ENCODE measurements around the gene NNMT. TPM values are rescaled to one million over a fixed set of nuclear protein-coding genes. Genes with fewer than 3 reads are reported as not detected.
"Not testable (repeated sequence)": the region's sequence is repeated elsewhere in the genome, so short reads cannot be mapped to it uniquely, and the experiment has no call there.

NNMT gene
- total RNA-seq, 1 experiment from 2014 or later: 3.6 TPM

DNA sequence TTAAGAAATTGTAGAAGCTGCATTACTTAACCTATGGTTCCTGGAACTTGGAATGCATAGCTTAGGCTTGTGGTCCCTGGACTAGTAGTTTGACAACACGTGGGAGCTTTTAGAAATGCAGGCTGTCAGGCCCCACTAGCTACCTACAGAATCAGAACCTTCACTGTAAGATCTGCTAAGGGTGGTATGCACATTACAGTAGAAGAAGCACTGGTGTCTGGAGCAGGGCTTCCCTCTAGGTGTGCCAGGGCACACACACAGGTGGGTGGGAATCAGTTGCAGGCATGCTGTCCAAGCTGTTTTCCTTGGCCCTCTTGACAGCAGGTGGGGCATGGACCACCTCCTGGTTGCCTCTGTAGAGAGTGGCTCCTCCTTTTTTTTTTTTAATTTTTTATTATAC, 8.8 kb downstream of the NNMT start:
- DNase-seq (ENCODE audit: extremely low read depth, low read depth): no peak

DNA sequence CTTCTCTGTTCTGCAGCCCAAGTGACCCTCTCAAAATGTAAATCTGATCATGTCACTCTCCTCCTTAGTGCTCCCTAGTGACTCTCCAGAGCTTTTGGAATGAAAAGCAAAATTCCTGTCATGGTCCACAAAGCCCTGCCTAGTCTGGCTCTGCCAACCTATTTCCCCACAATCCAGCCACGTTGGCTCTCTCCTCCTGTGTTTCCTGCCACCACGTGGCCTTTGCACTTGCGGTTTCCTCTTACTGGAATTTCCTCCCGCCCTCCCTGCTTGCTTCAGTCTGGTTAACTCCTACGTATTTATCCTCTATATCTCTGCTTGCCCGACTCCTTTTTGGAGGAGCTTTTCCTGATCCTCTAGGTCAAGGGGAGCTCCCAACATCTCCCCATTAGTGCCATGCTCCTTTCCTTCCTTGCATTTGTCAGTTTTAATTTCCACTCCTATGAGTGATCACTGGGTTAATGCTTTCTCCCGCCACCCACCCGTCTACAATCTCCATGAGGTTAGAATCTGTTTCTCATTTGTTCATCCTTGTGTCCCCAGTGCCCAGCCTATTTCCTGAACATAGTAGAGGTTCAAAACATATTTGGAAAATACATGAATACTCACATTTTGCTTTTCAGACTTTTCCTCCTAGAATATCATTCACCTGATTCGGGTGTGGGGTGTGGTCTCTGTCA, 11.5 kb downstream of the NNMT start:
- no peak for DNase-seq (ENCODE audit: extremely low read depth, low read depth)

DNA sequence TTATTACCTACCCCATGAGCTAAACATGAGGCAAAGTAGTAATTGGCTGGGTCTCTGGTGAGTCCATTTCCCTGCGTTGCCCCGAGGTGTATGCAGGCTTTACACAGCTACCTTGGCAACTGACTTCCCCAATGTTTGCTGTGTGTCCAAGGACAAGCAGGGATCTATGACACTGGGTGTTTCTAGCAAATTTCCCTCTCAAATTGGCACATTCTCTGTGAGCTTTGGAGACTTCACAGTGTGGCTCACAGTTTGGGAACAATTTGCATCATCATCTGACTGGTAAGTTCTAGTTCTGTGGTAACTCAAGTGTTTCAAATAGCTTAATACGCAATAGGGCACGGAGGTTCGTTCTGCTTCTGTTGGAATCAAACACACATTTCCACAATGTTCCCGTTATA, 12.5 kb downstream of the NNMT start:
- DNase-seq (ENCODE audit: extremely low read depth, low read depth): no peak

DNA sequence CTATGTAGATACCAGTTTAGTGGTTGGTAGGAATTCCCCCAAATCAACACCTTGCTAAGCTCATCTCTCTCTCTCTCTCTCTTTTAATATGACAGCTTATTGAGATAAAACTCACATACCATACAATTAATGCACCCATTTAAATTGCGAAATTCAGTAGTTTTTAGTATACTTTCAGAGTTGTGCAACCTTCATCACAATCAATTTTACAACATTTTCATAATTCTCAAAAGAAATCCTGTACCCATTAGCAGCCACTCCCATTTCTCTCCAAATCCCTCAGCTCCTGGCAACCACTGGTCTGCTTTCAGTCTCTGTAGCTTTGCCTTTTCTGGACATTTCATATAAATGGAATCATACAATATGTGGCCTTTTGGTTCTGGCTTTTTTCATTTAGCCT, 13.3 kb downstream of the NNMT start:
- no peak for DNase-seq (ENCODE audit: extremely low read depth, low read depth)

DNA sequence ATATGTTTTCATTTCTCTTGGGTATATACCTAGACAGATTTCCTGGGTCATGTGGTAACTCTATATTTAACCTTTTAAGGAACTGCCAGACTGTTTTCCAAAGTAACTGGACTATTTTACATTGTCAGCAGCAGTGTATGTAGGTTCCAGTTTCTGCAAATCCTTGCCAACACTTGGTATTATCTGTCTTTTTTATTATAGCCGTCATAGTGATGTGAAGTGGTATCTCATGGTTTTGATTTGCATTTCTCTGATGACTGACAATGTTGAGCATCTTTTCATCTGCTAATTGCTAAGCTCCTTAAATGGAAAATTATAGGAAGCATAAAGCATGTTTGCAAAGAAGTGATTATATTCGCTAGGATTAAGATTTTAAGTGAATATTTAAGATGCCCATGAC, 13.9 kb downstream of the NNMT start:
- DNase-seq (ENCODE audit: extremely low read depth, low read depth): no peak

DNA sequence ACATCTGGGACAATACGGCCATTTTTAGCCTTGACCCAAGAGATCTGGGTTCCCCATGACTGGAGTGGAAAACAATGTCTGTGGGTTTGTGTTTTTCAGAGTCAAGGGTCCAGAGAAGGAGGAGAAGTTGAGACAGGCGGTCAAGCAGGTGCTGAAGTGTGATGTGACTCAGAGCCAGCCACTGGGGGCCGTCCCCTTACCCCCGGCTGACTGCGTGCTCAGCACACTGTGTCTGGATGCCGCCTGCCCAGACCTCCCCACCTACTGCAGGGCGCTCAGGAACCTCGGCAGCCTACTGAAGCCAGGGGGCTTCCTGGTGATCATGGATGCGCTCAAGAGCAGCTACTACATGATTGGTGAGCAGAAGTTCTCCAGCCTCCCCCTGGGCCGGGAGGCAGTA, 15.7 kb downstream of the NNMT start:
- no peak for DNase-seq (ENCODE audit: extremely low read depth, low read depth)

DNA sequence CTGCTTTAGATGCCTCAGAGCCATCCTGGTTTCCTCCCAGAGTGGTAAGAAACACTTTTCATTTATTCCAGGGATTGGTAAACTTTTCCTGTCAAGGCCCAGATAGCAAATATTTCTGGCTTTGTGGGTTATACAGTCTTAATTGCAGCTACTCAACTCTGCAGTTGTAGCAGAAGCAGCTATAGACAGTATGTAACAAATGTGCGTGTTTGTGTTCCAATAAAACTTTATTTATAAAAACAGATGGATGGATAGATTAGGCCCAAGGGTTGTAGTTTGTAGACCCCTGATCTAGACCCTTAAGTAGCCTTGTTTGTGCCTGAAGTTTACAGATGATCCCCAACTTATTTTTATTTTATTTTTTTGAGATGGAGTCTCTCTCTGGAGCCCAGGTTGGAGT, 17.9 kb downstream of the NNMT start:
- no peak for DNase-seq (ENCODE audit: extremely low read depth, low read depth)

DNA sequence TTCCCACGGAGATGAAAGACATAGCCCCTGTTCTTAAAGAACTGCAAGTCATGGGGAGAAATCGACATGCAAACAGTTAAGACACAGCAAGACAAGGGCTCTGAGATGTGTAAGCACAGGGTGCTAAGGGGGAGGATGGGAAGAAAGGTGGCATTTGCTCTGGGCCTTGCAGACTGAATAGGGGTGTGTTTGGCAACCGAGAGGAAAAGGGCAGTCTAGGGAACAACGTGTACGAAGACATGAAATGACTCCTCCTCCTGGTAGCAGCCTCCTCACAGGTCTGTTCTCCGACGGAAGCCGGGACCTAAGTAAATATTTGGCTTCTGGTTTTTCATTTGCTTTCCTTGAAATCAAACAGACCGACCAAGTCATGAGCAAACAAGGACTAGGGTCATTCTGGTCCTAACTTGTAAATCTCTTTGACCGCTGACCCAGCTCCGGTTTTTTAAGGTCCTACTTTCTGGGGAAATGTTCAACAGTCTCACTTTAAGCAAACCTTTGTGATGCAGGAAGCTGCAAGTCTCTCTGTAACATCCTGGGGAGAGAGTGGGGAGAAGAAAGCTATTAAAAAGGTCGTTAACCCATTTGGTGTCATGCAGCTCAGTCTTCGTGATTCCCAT, 19.7 kb downstream of the NNMT start:
- DNase-seq (ENCODE audit: extremely low read depth, low read depth): no peak

DNA sequence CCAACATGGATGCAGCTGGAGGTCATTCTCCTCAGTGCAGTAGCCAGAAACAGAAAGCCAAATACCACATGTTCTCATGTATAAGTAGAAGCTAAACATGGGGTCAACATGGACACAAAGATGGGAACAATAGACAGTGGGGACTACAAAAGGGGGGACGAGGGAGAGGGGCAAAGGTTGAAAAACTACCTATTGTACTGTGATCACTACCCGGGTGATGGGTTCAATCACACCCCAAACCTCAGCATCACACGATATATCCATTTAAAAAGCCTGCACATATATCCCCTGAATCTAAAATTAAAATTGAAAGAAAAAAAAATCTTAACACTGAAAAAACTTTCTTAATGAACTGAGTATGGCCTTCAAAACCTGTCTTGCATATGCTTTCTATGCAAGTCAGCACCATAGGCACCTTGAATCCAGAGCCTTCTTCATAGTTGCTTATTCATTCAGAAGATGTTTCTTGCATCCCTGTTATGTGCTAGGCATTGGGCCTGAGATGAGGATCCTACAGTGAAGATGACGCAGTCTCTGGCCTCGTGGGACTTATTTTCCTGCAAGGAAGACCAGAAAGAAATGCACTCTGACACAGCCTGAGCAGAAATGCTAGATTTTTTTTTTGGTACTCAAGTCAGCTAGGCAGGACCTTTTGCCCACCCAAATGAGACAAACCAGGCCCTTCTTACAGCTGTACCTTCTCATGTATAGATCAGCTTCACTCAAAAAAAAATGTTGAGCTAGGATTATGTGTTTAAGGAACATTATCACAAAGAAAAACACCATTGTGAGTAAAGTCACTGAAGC, 21.0 kb downstream of the NNMT start:
- DNase-seq (ENCODE audit: extremely low read depth, low read depth): no peak

DNA sequence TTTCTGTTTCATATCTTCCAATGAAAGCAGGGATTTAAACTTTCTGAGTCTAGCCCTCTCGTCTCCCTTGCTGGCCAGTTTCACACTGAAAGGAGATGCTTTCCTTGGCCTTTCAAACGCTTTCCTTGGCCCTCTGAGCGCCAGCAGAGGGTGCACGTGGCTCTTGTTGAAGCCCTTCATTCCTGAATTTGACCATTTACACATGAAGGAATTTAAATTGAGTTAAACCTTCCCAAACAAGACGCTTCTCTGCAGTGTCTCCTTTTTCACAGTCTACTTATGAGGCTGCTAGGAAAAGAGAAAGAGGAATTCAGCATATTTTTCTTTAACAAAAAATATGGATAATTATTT, 21.6 kb downstream of the NNMT start:
- DNase-seq (ENCODE audit: extremely low read depth, low read depth): no peak

DNA sequence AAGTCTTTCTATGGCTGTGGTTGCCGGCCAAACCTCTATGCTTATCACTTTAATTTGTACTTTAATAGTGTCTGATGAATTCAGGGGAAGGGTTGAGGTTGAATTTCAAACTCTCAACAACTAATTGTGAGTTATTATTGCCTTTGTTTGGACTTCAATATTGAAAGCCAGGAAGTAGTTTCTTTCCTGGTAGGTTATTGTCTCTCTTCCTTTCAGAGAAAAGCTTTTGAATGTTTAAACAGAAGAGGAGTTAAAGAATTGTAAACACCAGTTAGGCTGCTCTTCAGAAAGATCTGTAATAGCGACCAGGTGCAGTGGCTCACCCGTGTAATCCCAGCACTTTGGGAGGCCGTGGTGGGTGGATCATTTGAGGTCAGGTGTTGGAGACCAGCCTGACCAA, 22.2 kb downstream of the NNMT start:
- DNase-seq (ENCODE audit: extremely low read depth, low read depth): no peak

DNA sequence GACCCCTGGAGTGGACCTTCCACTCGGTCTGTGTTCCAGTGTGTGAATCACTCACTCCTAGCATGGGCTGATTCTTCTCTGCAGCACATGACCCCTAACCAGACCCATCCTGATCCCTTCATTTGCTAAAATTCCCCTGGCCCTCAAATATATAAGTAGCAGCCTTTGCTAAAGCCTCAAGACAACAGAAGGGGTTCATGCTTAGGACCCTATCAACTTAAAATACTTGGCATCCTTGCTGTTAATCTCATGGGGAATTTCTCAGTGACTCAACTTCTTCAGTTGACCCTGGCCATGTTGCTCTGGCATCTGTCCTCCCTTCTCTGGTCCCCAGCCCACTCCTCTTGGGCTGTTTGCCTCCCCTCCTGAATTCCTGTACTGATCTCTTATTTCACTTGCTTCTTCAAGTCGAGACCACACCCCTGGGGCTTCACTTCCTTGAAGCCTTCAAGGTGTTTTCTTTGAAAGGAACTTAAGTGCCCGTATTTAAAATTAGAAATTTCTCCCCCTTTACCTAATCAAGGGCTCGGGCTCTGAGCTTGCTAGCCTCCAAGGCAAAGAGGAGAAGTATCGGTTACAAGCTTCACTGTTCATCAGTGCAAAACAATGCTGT, 23.6 kb downstream of the NNMT start:
- DNase-seq (ENCODE audit: extremely low read depth, low read depth): no peak

DNA sequence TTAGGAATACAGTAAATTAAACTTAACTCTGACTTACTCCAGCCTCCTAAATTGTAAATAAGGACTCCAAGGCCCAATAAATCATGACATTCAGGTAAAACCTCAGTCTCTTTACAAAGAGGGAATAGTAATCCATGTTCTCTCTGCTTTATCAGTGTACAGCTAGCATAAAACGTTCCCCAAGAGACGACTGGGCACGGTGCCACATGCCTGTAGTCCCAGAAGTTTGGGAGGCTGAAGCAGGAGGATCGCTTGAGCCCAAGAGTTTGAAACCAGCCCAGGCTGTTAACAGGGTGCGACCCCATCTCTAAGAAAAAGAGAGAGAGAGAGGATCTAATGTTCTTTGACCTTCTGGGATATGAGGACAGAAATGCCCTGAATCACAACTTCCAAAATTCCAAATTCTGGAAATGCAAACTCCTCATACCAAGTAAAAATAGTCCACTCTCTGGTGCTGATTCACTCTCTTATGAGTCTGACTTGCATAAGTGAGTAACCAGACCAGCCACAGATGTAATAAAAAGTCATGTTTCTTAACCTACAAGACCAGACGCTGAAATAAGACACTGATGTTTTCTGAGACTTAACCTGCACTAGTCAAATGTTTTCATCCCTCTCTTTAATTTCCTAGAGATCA, 25.5 kb downstream of the NNMT start:
- no peak for DNase-seq (ENCODE audit: extremely low read depth, low read depth)

DNA sequence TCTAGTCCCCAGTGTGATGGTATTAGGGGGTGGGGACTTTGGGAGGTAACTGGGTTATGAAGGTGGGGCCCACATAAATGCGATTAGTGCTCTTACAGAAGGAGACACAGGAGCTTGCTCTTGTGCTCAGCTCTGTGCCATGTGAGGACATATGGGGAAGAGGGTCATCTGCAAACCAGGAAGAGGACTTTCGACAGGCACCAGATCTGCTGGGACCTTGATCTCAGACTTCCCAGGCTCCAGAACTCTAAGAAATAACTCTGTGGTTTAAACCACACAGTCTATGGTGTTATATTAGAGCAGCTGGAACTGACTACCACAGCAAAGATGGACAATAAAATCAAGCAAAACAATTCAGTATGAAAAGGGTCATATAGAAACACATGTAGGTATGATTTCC, 26.7 kb downstream of the NNMT start:
- no peak for DNase-seq (ENCODE audit: extremely low read depth, low read depth)

DNA sequence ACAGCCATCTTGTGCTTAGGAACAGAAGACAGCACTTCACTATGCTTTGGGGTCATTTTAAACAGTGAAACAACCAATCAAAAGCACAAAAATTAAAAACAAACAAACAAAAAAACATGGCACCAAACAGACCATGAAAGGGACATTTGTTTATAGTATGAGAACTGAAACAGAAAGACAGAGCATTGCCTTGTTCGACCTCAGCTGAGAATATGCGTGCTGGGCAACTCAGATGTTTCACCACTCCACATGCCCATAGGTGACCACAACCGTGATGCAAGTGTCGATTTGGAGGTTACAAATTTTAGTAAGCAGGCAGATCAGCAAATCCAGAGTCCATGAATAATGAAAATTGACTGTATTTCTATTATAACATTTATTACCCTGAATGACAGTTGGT, 30.0 kb downstream of the NNMT start:
- no peak for DNase-seq (ENCODE audit: extremely low read depth, low read depth)

DNA sequence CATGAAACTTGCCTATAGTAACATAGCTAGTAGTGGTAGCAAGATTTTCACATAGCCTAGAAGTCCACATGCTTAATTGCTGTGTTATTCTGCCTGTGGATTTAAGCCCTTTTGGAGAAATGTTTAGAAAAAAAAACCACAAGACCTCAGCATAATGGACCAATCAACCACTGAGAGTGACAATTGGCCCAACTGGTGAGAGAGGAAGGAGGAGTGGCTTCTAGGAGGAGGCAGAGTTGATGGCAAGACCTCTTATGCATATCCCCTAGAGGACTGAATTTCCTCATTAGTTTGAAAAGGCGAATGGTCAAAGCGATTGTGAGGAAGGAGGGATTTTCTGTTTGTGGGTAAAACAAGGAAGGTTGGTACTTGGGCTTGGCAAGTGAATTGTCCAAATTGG, 30.6 kb downstream of the NNMT start:
- no peak for DNase-seq (ENCODE audit: extremely low read depth, low read depth)

DNA sequence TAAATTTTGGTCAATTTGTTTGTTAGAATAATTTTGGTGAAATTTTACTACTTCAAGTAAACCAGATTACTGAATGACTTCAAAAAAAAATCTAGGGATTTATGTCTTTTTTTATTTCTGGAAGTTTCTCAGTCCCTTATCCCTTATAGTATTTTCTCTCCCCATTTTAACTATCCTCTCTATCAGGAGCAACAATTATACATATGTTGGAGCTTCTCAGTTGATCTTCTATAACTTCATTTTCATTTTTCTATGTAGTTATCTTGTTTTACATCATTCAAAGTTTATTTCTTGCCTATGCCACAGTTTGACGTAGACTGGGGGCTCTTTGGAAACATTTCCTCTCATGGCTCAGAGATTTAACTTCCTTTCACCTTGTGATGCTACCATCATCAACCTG, 34.2 kb downstream of the NNMT start:
- DNase-seq (ENCODE audit: extremely low read depth, low read depth): no peak

DNA sequence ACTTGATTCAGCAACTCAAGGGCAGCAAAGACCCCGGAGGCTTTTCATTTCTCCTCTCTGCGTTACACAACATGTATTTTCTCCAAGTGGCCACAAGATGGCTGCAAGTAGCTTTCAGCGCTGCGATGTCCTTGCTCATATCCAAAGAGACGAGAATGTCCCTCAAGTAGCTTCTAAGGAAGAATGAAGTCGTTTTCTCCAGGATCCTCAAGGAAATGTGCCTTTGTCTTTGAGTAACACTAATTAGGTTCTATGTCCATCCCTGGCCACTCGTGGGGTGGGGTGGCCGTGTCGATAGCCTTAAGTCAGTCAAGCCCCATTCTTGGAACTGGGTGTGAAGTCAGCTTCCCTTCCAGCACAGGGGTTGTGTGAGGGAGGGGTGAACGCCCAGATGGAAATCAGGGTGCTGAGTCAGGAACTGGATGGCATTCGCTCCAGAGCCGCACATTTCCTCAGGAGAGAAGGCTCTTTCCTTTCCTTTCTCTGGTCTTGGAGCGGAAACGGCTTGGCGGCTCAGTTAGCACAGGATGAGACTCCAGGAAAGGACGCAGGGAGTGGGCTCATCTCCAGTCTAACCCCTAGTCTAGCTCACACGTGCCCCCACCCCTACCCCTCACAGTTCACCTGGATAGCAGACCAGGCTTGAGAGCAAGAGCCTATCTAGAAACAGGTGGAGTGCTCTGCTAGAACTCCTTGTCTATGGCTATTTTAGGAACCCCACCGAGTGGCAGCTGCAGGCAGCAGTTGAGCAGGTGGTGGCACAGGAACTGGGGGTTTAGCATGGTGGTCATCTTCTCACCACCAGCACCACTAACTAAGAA, 44.3 kb downstream of the NNMT start:
- peak; percentile 45 for DNase-seq (ENCODE audit: extremely low read depth, low read depth)

DNA sequence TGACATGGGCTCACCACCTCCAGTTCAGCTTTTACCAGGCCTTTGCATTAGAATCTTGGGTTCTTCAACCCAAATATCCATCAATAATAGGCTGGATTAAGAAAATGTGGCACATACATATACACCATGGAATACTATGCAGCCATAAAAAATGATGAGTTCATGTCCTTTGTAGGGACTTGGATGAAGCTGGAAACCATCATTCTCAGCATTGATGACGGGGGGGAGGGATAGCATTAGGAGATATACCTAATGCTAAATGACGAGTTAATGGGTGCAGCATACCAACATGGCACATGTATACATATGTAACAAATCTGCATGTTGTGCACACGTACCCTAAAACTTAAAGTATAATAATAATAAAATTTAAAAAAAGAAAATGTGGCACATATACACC, 45.5 kb downstream of the NNMT start:
- not testable (repeated sequence) for DNase-seq (ENCODE audit: extremely low read depth, low read depth)

DNA sequence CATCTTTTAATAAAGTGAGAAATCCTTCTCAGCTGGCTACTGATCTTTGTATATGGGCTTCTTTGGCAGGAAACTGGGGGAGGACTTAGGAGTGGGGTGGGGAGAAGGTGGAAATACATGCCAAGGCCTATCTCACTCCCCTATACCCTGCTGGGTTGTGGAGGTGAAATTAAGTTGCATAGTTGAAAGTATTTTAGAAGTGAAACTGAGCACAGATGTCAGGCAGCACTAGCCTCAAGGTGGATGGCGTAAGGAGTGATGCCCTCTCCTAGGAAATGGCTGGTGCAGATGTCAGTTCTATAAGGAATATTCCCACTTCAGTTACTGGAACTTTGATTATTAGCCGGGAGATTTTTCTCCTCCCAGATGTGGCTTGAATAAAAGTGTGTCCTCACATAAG, 46.3 kb downstream of the NNMT start:
- no peak for DNase-seq (ENCODE audit: extremely low read depth, low read depth)
